ENCODE measurements around the gene E2F1.

E2F1 gene

DNA sequence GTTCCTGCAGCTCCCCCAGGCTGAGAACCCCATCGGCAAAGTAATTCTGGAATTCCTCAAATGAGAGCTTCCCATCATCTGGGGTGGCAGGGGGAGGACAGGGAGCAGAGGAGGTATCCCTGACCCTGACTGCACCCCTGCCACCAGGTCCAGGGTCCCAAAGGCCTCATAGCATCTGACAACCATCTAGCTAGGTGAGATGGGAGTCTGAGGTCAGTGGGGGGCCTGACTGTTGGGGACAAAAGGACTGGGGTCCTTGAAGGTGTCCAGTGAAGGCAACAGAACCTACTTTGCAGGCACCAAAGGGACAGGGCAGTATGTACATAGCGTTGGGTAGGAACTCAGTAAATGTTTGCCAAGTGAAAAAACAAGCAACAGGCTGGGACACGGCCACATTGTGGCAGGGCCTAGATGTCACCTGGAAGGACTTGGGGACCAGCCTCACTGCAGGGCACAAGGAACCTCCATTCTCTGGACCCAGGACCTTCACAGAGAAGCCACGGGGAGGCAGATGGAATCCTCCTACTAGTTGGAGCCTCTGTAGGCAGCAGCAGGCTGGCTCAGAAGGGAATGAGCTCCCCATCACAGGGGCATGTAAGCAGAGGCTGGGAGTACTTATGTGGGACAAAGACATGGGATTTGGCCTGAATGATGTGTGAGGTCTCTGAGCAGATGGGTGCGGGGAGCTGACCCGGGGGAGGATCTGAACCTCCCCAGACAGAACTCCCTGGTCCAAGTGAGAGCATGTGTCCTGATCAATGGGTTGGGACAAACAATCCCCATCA, 15.3 kb downstream of the E2F1 start:
- DNase-seq, result no peak

DNA sequence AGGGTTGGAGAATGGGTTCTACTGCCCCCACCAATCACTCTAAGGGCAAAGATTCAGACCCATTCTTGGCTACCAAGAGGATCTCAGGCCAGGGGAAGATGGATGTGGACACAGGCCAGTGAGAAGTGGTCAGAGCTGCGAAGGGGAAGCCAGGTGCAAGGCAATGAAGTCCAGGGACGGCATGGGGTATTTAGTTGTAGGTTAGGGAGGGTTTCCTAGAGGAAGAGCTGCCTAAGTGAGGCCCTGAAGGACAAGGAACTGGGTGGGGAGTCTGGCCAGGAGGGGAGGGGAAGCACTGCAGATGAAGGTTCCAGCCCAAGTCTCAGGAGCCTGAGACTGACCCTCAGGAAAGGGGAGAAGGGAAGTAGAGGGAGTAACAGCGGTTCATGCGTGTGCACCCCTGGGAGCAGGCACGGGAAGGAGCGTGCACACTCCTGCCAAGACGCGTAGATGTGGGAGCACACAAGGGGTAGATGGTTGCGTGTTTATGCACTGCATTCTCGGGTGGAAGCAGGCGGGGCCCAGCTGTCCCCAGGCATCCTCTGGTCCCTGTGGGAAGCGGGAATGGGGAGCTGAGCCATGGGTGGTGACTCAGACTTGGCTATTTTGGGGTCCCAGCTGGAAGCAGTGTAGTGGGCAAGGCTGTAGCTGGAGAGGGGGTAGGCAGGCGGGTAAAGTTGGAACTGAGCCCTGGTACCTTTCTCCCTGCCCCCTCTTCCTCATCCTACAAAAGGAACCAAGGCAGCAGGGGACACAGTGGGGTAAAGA, 16.1 kb downstream of the E2F1 start:
- no peak for DNase-seq

DNA sequence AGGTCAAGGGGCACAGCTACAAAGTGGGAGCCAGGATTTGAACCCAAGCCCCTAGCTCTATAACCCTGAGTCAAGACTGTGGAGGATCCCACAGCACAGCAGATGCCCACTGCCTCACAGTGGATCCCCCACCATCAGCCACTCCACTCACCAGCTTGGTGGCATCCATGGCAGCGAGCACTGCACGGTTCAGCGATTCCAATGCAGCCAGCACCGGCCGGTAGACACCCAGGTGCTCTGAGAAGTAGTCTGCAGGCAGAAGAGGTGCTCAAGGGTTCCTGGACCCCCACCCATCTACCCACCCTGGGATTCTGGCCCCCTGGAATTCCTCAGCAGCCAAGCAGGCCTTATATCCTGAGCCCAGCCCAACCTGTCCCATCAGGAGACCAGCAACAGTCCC, 17.0 kb downstream of the E2F1 start:
- DNase-seq, result no peak

DNA sequence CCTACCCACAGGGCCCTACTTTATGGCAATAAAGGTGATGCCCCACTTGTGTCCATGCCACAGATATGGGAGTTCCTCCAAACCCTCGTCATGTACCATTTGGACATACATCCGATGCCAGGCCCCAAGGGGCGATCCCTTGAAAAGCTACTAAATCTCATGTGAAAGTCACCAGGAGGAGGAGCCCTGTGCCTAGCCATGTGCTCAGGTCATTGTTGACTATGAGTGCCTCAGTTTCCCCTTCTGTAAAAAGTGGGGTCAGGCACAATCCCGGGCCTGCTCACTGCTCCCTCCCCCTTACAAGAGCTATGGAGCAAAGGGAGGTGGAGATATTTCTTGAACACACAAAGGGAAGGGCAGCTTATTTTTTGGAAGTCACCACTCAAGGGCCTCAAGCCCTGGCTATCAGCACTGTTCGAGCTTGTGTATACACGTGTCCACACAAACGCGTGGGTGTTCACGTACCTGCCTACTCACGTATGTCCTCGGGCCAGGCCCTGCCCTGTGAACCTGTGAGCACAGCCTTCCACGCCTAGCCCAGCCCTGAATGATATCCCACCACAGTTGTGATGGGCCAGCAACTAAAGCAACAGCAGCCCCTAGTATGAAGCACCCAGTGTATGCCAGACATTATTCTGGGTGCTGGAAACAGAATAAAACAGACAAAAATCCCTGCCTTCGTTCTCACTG, 17.6 kb downstream of the E2F1 start:
- no peak for DNase-seq

DNA sequence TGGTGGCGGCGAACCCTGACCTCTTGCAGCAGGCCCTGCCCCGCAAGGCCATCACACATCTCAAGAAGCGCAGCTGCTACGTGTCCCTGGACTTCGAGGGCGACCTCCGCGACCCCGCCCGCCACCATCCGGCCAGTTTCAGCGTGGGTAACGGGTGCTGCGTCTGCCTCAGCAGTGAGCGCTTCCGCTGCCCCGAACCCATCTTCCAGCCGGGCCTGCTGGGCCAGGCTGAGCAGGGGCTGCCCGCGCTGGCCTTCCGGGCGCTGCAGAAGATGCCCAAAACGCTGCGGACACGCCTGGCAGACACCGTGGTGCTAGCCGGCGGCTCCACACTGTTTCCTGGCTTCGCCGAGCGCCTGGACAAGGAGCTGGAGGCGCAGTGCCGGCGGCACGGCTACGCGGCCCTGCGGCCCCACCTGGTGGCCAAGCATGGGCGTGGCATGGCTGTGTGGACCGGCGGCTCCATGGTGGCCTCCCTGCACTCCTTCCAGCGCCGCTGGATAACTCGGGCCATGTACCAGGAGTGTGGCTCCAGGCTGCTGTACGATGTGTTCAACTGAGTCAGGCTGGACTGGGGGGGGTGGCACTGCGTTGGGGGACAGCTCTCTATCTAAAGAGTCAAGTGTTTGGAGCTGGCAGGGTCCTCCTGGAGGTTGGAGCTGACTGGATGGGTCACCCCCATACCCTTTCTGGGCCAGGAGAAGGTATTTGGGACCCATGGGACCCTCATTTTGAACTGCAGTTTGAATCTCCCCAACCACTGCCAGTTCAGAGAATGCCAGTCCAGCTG, 18.3 kb downstream of the E2F1 start:
- peak; percentile 82 to 84 for DNase-seq

DNA sequence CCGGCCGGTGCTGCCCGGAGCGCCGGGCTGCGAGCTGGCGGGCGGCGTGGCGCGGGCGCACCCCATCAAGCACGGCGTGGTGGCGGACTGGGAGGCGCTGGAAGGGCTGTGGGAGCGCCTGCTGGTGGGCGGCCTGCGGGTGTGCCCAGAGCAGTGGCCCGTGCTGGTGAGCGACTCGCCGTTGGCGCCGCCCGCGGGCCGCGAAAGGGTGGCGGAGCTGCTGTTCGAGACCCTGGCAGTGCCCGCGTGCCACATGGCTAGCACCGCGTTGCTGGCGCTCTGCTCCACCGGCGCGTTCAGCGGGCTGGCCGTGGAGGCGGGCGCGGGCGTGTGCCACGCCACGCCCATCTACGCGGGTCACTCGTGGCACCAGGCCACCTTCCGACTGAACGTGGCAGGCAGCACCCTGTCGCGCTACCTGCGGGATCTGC, 18.9 kb downstream of the E2F1 start:
- peak; percentile 45 to 63 for DNase-seq

DNA sequence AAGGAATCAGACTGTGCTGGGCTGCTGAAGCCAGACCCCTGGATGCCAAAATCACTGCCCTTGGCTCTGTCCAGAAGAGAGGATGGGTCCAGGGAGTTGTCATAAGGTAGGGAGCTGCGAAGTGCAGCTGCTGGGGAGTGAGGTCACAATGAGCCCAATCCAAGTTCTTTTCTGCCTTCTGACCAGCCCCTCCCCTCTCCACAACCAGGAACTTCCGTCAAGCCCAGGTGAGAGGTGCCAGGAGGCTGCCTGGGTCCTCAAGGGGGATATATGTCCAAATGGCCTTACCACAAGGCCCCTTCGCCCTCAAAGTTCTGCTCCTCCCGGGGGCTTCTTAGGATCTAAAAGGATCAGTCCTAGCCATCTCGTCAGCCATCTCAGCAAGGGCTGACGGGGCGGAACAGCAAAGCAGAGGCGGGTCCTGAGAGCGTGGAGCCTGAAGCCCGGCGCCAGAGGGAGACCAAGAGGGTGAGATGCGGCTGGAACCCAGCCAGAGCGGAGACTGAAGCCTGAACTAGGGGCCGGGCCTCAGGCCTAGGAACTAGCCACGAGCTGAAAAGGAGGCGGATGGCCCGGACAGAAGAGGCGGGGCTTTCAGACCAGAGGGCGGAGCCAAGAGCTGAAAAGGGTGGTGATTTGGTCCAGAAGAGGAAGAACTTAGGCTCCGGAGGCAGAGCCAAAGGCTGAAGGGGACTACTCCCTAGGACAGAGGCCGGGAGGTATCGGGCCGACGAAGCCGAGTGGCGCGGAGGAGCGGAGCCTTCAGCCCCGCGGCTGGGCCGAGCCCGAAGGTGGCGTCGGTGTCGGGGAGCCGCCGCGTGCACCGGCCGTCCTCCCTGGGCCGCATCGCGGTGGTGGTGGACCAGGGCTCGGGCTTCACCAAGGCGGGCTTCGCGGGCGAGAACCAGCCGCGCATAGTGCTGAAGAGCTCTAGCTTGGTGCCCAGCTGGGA, 19.6 kb downstream of the E2F1 start, which contains the start of gene ACTL10:
TSS of gene ACTL10 (plus strand) at position 651 of the 952 bp plus-strand sequence. CDS start 555 bp downstream, outside the sequence.
- DNase-seq, result peak; percentile 83 to 96

DNA sequence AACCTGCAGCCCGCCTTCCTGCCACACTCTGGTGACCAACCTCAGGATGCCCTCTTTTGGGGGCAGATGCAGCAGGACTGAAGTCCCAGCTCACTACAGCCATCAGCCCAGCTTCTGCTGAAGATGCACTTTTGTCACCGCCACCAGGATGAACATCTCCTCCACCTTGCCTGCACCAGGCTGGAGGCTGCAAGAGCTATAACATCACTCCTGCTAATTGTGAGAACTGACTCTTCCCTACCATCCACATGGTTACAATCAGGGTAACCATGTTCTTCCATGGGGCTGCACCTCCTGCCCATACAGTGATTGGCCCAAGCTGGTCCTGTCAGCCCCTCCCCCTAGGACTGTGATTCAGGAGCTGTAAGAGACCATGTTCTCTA, 21.4 kb downstream of the E2F1 start:
- no peak for DNase-seq

DNA sequence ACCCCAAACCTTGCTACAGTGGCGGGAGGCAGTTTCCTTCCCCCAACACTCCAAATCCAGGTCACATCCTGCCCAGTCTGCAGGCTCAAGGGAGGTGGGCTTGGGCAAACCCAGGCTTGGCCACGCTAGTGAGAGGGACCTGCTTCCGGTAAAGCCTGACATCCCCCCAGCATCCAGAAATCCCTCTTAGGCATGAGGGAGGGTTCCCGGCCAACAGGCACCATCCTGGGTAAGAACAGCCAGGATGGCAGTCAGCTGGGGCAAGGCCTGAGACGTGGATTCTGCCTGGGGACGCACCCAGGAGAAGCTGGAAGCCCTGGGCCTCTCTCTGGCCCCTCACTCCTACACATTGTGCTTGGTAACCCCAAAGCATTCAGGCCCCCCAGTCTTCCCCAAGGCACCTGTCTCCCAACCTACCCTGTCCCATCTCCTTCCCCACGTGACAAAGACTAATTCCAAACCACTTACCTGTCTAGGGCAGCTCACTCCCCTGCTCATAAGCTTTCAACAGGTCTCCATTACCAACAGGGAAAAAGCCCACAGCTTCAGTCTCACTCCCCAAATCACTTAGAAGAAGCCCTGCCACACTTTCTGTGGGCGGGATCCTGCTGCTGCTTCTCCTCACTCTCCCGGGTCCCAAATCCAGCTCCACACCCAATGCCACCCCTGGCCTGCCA, 22.0 kb downstream of the E2F1 start:
- DNase-seq, result no peak

DNA sequence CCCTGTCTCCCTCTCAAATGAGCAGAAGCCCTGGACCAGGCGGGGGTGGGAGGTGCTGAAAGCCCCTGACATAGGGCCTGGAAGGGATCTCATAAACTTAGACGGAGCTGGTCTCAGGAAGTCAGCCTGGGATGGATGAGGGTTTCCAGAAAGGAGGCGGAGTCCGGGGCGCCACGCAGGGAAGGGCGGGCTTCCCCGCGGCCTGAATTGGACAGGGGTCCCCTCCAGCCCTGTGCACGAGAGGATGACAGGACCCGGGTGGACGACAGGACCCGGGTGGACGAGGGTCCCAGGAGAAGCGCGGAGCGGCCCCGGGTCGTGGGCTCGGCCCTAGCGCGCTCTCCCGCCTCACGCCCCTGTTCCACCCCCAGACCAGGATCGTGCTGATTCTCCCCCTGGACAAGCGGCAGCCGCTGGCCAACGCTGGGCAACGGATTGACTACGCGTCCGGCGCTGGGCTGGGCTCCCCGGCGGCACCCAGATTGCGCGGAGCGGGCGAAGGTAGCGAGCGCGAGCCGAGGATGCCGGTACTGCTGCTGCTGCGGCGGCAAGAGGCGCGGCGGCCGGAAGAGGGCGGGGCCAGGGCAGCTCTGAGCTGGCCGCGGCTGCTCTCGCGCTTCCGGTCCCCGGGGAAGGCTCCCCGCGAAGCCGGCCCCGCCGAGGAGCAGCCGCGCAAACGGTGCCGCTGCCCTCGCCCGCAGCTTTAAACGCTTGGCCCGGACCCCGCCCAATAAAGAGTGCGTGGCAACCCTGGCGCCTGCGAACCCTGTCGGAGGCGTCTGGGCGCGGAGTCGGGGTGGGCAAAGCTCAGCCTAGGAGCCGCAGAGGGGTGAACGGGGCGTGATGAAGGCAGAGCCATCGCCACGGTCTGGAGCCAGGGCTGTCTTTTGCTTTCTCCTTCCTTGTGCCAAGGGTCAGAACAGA, 22.8 kb downstream of the E2F1 start:
- DNase-seq, result peak; percentile 87 to 90

DNA sequence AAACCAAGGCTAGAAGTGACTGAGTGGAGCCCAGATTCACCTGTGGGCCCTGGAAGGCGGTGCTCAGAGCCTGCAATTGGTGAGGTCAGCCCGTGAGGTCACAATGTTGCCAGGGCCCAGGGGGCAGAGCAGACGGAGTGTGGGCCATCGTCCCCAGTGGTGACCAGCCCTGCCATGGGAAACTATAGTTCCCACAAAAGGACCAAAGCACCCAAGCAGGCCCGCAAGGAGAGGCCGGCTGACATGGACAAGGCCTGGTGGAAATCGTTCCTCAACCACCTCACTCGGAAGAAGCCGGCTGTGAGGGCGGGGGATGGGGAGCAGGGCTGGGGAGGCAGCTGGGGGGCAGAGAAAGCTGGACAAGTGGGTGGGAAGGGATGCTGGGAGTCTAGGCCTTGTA, 24.0 kb downstream of the E2F1 start, which contains the start of gene C20orf144:
TSS of gene C20orf144 (plus strand) at position 156 of the 400 bp plus-strand sequence. CDS start at position 175, 19 bp downstream.
- no peak for DNase-seq

DNA sequence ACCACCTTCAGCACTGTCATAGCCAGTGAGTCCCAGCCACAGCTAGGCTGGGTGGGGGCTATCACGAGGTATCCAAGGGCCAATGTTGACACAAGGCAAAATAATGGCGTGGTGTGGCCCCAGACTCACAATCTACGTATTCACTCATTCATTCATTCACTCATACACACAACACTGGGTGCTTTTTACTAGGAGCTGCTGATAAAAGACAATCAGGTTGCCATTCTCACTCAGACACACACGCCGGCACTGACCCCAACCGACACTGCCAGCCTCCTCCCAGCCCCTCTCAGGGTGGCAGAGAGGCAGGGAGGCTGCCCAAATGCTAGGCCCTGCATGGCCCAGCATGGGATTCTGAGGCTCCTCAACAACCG, 25.5 kb downstream of the E2F1 start:
- DNase-seq, result no peak

DNA sequence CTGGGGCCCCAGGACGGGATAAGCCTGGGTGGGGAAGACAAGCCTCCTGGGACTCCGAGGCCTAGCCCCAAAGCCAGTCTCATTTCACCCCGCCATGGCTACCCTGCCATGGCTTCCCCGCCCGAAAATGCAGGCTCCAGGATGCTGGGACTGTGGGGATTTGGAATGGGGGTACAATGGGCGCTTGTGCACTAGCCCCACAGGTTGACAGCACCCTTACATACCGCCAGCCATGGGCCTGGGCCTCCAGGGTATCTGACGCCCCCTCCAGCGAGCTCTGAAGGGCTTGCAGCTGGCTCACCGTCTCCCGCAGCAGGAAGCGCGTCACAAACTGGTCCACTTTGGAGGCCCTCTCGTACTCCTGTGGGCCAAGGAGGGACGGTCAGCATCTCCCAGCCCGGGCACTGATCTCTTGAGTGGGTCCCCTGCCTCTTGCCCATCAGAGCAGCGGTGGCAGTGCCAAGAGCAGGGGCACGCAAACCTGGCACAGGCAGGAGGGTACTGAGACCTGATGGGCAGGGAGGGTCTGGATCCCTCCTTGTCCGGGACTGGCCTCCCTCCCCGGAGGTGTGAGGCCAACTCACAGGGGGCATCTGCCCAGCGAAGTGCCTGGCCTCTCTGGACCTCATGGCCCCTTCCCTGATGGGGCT, 26.0 kb downstream of the E2F1 start:
- DNase-seq, result no peak

DNA sequence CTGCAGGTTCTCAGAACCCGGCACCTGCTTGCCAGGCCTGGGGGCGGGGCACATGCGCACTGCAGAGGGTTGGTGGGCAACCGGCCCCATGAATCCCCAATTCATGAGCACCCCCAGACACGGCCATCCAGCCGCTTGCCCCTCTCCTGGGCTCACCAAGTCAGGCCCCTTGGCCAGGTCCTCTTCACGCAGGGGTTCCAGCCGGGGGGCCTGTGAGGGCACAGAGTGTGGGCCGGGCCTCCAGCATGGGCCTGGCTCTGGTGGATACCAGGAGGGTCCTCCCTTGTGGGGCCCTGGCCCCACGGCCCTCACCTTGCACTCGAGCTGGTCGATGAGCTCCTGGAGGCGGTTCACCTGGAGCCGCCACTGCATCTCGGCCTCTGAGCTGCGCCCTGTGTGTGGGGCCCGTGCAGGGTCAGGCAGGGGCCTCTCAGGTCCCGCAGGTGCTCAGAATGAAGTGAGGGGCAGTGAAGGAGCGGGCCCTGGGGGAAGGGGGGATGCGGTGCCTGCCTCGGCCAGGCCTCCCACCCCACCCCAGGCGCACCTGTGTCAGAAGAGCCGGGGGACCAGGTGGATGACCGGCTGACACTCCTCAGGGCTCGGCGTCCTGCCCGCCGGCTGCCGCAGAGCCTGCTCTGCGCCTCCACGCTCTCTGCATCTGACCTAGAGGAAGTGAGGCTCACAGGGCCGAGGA, 26.7 kb downstream of the E2F1 start:
- no peak for DNase-seq

DNA sequence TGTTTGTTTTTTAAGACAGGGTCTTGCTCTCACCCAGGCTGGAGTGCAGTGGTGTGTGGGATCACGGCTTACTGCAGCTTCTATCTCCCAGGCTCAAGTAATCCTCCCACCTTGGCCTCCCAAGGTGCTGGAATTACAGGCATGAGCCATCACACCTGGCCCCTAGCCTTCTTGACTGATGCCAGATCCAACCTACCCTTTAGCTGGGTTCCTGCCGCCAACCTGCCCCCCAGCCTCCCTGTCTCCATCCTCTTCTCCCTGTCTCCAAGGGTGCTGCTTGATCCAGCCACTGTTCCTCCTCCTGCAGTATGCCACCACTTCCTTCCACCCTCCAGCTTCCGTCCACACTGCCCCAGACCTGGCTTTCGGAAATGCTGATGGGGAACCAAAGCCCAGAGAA, 27.3 kb downstream of the E2F1 start:
- DNase-seq, result no peak

DNA sequence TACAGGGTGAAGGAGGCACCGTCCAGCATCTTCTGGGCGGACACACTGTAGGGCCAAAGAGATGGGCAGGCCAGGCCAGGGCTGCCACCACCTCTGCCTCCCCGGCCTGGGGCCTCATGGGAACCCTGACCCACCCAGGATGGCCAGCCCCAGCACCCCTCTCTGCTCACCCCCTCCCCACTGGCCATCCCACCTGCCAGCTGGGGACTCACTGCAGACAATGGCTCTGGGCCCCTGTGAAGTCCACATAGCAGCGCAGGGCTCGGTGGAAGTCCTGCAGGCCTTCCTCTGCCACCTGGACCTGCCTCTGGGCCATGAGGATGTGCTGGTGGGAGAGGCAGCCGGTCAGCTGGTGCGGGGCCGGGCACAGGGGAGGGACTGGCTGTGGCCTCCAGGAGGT, 27.7 kb downstream of the E2F1 start:
- no peak for DNase-seq

DNA sequence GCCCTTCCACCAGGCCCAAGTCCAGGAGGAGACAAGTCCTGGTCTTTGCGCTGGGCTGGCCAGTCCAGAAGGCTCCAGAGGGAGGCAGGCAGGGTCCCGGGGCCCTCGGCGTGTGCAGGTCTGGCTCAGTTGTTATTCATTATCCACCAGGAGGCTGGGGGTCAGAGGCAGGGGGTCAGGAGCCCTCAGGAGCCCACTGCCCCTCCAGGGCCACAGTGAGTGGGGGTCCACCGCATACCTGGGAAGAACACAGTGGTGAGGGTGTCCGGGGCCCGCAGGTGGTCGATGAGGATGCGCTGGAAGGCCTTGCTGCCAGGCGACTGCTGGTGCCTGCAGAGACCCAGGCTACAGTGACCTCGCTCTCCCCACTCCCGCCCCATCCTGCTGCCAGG, 28.5 kb downstream of the E2F1 start:
- DNase-seq, result no peak
